ENCODE data around the gene TNF. TPM values are rescaled to one million over a fixed set of nuclear protein-coding genes. Genes with fewer than 3 reads are reported as not detected.

TNF gene
- total and polyA plus RNA-seq, 2 donors (not counting 1 experiment from before 2014, with no cell fraction given): not detected

- Histone ChIP-seq H4K20me1 (ENCODE audit: control insufficient read depth, extremely low read depth, insufficient read depth, low read length) (no peaks in the 10 kb centered on the region), H3K79me2 (ENCODE audit: control insufficient read depth, insufficient read depth, low read length) (peaks cover 47% of the 10 kb centered on the region), H3K4me2 (ENCODE audit: extremely low read depth, insufficient read depth, low read length) (no peak overlapping the region), H2AFZ (ENCODE audit: low read length) (no peak overlapping the region), H3K9me3 (ENCODE audit: control insufficient read depth, insufficient read depth, low read depth, low read length) (no peaks in the 10 kb centered on the region), H3K4me1 (ENCODE audit: control insufficient read depth, extremely low read depth, insufficient read depth, low read length) (no peaks in the 10 kb centered on the region), H3K36me3 (ENCODE audit: control insufficient read depth, insufficient read depth, low read length) (peaks cover 63% of the 10 kb centered on the region), H3K27me3 (ENCODE audit: control insufficient read depth, insufficient read depth, low read length) (no peaks in the 10 kb centered on the region), H3K4me3 (replicated peaks in 1 of 4; ENCODE audit: control extremely low read depth in 1 of 4, insufficient read depth in 1 of 4, low read depth in 3 of 4, low read length in 4 of 4) (no peak overlapping the region), H3K27ac (ENCODE audit: insufficient read depth, low read length) (no peak overlapping the region), H3K9ac (ENCODE audit: insufficient read depth, low read length) (no peak overlapping the region)
- no peak for DNase-seq (ENCODE audit: low read depth in 2 of 2)
- no peak for TF ChIP-seq EZH2 (IDR thresholded peaks at IDR 0.05; ENCODE audit: low read length, missing control alignments)
- TF ChIP-seq CTCF (conservative IDR thresholded peaks at IDR 0.05 in 1 of 2, IDR thresholded peaks at IDR 0.05 in 1 of 2; ENCODE audit: low read depth in 1 of 2, low read length in 2 of 2): no peak
These were observed 52.4 kb downstream of the TNF start for GRCh38 chr6:31627690-31628287.

Other genes with a start within 250 kb of the TNF start
Only the 30 nearest of the 34 such genes appear.
- gene HLA-B, start 218.4 kb upstream of the TNF start, total RNA-seq: 190 and 244 TPM in 2 replicates
- gene HLA-B, start 218.4 kb upstream of the TNF start, polyA plus RNA-seq: 441 and 1,124 TPM in 2 replicates
- 28.5 and 85.2 TPM in 2 replicates for gene MICA, start 172.0 kb upstream of the TNF start, total RNA-seq
- 54.2 and 81.1 TPM in 2 replicates for gene MICA, start 172.0 kb upstream of the TNF start, polyA plus RNA-seq
- 6.2 and 17.2 TPM in 2 replicates for gene MICB, start 77.4 kb upstream of the TNF start, total RNA-seq
- 18.6 and 19.2 TPM in 2 replicates for gene MICB, start 77.4 kb upstream of the TNF start, polyA plus RNA-seq
- not detected in 2 replicates for gene MCCD1, start 46.6 kb upstream of the TNF start, total RNA-seq
- gene MCCD1, start 46.6 kb upstream of the TNF start, polyA plus RNA-seq: not detected in 2 replicates
- 192 and 370 TPM in 2 replicates for gene DDX39B, start 33.6 kb upstream of the TNF start, total RNA-seq
- 323 and 410 TPM in 2 replicates for gene DDX39B, start 33.6 kb upstream of the TNF start, polyA plus RNA-seq
- gene ATP6V1G2, start 29.0 kb upstream of the TNF start, total RNA-seq: 4.1 and 11.2 TPM in 2 replicates
- gene ATP6V1G2, start 29.0 kb upstream of the TNF start, polyA plus RNA-seq: 9.1 and 16.0 TPM in 2 replicates
- gene NFKBIL1, start 28.0 kb upstream of the TNF start, total RNA-seq: 44.3 and 47.5 TPM in 2 replicates
- 3.7 and 5.1 TPM in 2 replicates for gene NFKBIL1, start 28.0 kb upstream of the TNF start, polyA plus RNA-seq
- not detected in 2 replicates for gene LTA, start 3.3 kb upstream of the TNF start, total RNA-seq
- not detected in 2 replicates for gene LTA, start 3.3 kb upstream of the TNF start, polyA plus RNA-seq
- not detected in 2 replicates for gene LTB, start 6.9 kb downstream of the TNF start, total RNA-seq
- not detected in 2 replicates for gene LTB, start 6.9 kb downstream of the TNF start, polyA plus RNA-seq
- gene LST1, start 10.7 kb downstream of the TNF start, total RNA-seq: not detected in 2 replicates
- gene LST1, start 10.7 kb downstream of the TNF start, polyA plus RNA-seq: not detected in 2 replicates
- gene NCR3, start 17.4 kb downstream of the TNF start, total RNA-seq: not detected in 2 replicates
- gene NCR3, start 17.4 kb downstream of the TNF start, polyA plus RNA-seq: not detected in 2 replicates
- not detected in 2 replicates for gene AIF1, start 39.7 kb downstream of the TNF start, total RNA-seq
- gene AIF1, start 39.7 kb downstream of the TNF start, polyA plus RNA-seq: not detected in 2 replicates
- 22.9 and 46.6 TPM in 2 replicates for gene PRRC2A, start 45.1 kb downstream of the TNF start, total RNA-seq
- 26.9 and 50.7 TPM in 2 replicates for gene PRRC2A, start 45.1 kb downstream of the TNF start, polyA plus RNA-seq
- gene BAG6, start 77.1 kb downstream of the TNF start, total RNA-seq: 90.9 and 124 TPM in 2 replicates
- gene BAG6, start 77.1 kb downstream of the TNF start, polyA plus RNA-seq: 75.3 and 111 TPM in 2 replicates
- 0.99 and 1.0 TPM in 2 replicates for gene APOM, start 80.3 kb downstream of the TNF start, total RNA-seq
- gene APOM, start 80.3 kb downstream of the TNF start, polyA plus RNA-seq: 3.9 and 5.4 TPM in 2 replicates
- 20.6 and 26.2 TPM in 2 replicates for gene C6orf47, start 85.2 kb downstream of the TNF start, total RNA-seq
- gene C6orf47, start 85.2 kb downstream of the TNF start, polyA plus RNA-seq: 6.6 and 7.9 TPM in 2 replicates
- 15.0 and 17.2 TPM in 2 replicates for gene GPANK1, start 89.4 kb downstream of the TNF start, total RNA-seq
- gene GPANK1, start 89.4 kb downstream of the TNF start, polyA plus RNA-seq: 12.7 and 13.1 TPM in 2 replicates
- 67.2 and 70.9 TPM in 2 replicates for gene CSNK2B, start 90.5 kb downstream of the TNF start, total RNA-seq
- gene CSNK2B, start 90.5 kb downstream of the TNF start, polyA plus RNA-seq: 84.9 and 124 TPM in 2 replicates
- gene LY6G5B, start 94.4 kb downstream of the TNF start, total RNA-seq: 1.3 and 2.0 TPM in 2 replicates
- gene LY6G5B, start 94.4 kb downstream of the TNF start, polyA plus RNA-seq: 2.8 and 2.9 TPM in 2 replicates
- gene LY6G5C, start 105.5 kb downstream of the TNF start, total RNA-seq: 0.51 and 0.83 TPM in 2 replicates
- 2.0 and 2.9 TPM in 2 replicates for gene LY6G5C, start 105.5 kb downstream of the TNF start, polyA plus RNA-seq
- gene ABHD16A, start 127.8 kb downstream of the TNF start, total RNA-seq: 62.1 and 72.0 TPM in 2 replicates
- gene ABHD16A, start 127.8 kb downstream of the TNF start, polyA plus RNA-seq: 24.2 and 25.1 TPM in 2 replicates
- gene LY6G6F, start 131.3 kb downstream of the TNF start, total RNA-seq: not detected in 2 replicates
- gene LY6G6F, start 131.3 kb downstream of the TNF start, polyA plus RNA-seq: not detected in 2 replicates
- gene LY6G6D, start 139.8 kb downstream of the TNF start, total RNA-seq: not detected in 2 replicates
- not detected in 2 replicates for gene LY6G6D, start 139.8 kb downstream of the TNF start, polyA plus RNA-seq
- gene LY6G6C, start 146.2 kb downstream of the TNF start, total RNA-seq: not detected in 2 replicates
- not detected in 2 replicates for gene LY6G6C, start 146.2 kb downstream of the TNF start, polyA plus RNA-seq
- gene MPIG6B, start 147.8 kb downstream of the TNF start, total RNA-seq: not detected in 2 replicates
- gene MPIG6B, start 147.8 kb downstream of the TNF start, polyA plus RNA-seq: not detected in 2 replicates
- 97.3 and 119 TPM in 2 replicates for gene DDAH2, start 153.7 kb downstream of the TNF start, total RNA-seq
- 42.5 and 43.4 TPM in 2 replicates for gene DDAH2, start 153.7 kb downstream of the TNF start, polyA plus RNA-seq
- gene CLIC1, start 161.0 kb downstream of the TNF start, total RNA-seq: 439 and 615 TPM in 2 replicates
- gene CLIC1, start 161.0 kb downstream of the TNF start, polyA plus RNA-seq: 639 and 788 TPM in 2 replicates
- 2.3 and 4.3 TPM in 2 replicates for gene MSH5, start 164.4 kb downstream of the TNF start, total RNA-seq
- gene MSH5, start 164.4 kb downstream of the TNF start, polyA plus RNA-seq: 6.0 and 11.1 TPM in 2 replicates
- gene SAPCD1, start 187.1 kb downstream of the TNF start, total RNA-seq: 0.26 and 0.50 TPM in 2 replicates
- gene SAPCD1, start 187.1 kb downstream of the TNF start, polyA plus RNA-seq: 1.3 and 1.4 TPM in 2 replicates
- gene VWA7, start 201.8 kb downstream of the TNF start, total RNA-seq: under 0.01 and 0.66 TPM in 2 replicates
- gene VWA7, start 201.8 kb downstream of the TNF start, polyA plus RNA-seq: 0.16 and 0.60 TPM in 2 replicates

Data from fibroblast of lung (primary cell).